Mesendoderm (in vitro differentiated cells): ENCODE results near the gene KLRG1. TPM values are rescaled to one million over a fixed set of nuclear protein-coding genes. Genes with fewer than 3 reads are reported as not detected.

ENCODE experiments used
- DNase-seq: peaks from one replicate; pipeline ENCODE4 v3.0.0; 2013
- H2AK5ac ChIP-seq: 2 replicates; pipeline ENCODE4 v1.6.1; 2013; ENCODE audit warnings: low read length, inconsistent platforms
- H2BK120ac ChIP-seq: 2 replicates; pipeline ENCODE4 v1.6.1; 2013; ENCODE audit warnings: low read depth, mild to moderate bottlenecking, low read length, moderate library complexity, mixed read lengths
- H2BK15ac ChIP-seq: replicated peaks from 2 replicates; pipeline ENCODE4 v1.6.1; 2013; ENCODE audit warnings: low read depth, mild to moderate bottlenecking, moderate library complexity
- H2BK5ac ChIP-seq: 2 replicates; pipeline ENCODE4 v1.6.1; 2013; ENCODE audit warnings: low read length, inconsistent platforms
- H3K18ac ChIP-seq: 2 replicates; pipeline ENCODE4 v1.6.1; 2013; ENCODE audit warnings: mild to moderate bottlenecking, low read length, mixed read lengths
- H3K23ac ChIP-seq: one replicate; pipeline ENCODE4 v1.6.1; 2013; ENCODE audit warnings: low read length
- H3K27ac ChIP-seq: 2 replicates; pipeline ENCODE4 v1.5.1; 2013; ENCODE audit warnings: low read depth, mild to moderate bottlenecking, inconsistent platforms, low read length, moderate library complexity
- H3K27me3 ChIP-seq: 2 replicates; pipeline ENCODE4 v1.6.1; 2013; ENCODE audit warnings: low read length, control low read depth, mild to moderate bottlenecking, inconsistent platforms; ENCODE audit not compliant: insufficient read depth, poor library complexity
- H3K36me3 ChIP-seq: 2 replicates; pipeline ENCODE4 v1.6.1; 2013; ENCODE audit warnings: low read length, inconsistent platforms; ENCODE audit not compliant: control insufficient read depth, insufficient read depth
- H3K4ac ChIP-seq: one replicate; pipeline ENCODE4 v1.6.1; 2013; ENCODE audit warnings: low read depth, mild to moderate bottlenecking, low read length, moderate library complexity
- H3K4me1 ChIP-seq: 2 replicates; pipeline ENCODE4 v1.6.1; 2013; ENCODE audit warnings: low read depth, low read length, inconsistent platforms; ENCODE audit not compliant: control insufficient read depth
- H3K4me2 ChIP-seq: 2 replicates; pipeline ENCODE4 v1.6.1; 2013; ENCODE audit warnings: low read length
- H3K4me3 ChIP-seq: 2 replicates; pipeline ENCODE4 v1.5.1; 2013; ENCODE audit warnings: mild to moderate bottlenecking, low read length
- H3K56ac ChIP-seq: one replicate; pipeline ENCODE4 v1.6.1; 2013; ENCODE audit warnings: low read length
- H3K79me1 ChIP-seq: 2 replicates; pipeline ENCODE4 v1.6.1; 2013; ENCODE audit warnings: low read length, inconsistent platforms
- H3K79me2 ChIP-seq: 2 replicates; pipeline ENCODE4 v1.6.1; 2013; ENCODE audit warnings: mild to moderate bottlenecking, low read length; ENCODE audit not compliant: control insufficient read depth, insufficient read depth
- H3K9ac ChIP-seq: 2 replicates; pipeline ENCODE4 v1.6.1; 2013; ENCODE audit warnings: low read length, inconsistent platforms
- H4K5ac ChIP-seq: one replicate; pipeline ENCODE4 v1.6.1; 2013; ENCODE audit warnings: low read length
- H4K8ac ChIP-seq: one replicate; pipeline ENCODE4 v1.6.1; 2013; ENCODE audit warnings: low read depth, mild to moderate bottlenecking, control low read depth, low read length, moderate library complexity
- WGBS: extraction: QIAGEN DNeasy Blood & Tissue Kit; methylation state at CpG from one replicate; pipeline ENCODE4 v1.1.7; 2013; ENCODE audit warnings: low lambda C conversion rate, missing lambda C conversion rate; ENCODE audit not compliant: insufficient coverage; ENCODE audit errors: extremely low coverage; 5-methylcytosine and 5-hydroxymethylcytosine counted together
- polyA plus RNA-seq, 2 experiments: library from polyadenylated mRNA; stranded (reverse); fragments of 200-250 nt; gene quantifications; one replicate each; pipeline ENCODE4 v1.2.3, GENCODE V29; 2013

Gene KLRG1
- 4.5 TPM for polyA plus RNA-seq (2013, experiment 1 of 2)
- 4.6 TPM for polyA plus RNA-seq (2013, experiment 2 of 2)

DNA sequence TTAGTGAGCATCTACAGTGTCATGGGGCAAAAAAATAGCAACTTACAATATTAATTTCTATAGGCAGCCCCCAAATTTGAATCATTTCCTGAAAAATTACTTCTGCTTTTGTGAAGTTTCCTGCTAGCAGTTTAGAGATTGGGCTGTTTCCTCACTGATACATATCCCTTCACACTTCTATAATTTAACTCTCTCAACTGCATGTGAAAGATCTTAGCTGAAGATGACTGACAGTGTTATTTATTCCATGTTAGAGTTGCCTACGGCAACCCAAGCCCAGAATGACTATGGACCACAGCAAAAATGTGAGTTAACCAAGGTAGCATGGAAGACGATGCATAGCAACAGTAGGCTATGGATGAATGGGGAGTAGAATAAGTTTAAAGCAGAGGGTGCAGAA lies at the start of gene KLRG1:
TSS of gene KLRG1 (plus strand) at position 134 of the 400 bp plus-strand sequence. CDS start at position 224, 90 bp downstream.
- DNase-seq: no peak

GRCh38 chr12:8941691-8942478 lies 47.5 kb upstream of the KLRG1 start:
- H2BK5ac ChIP-seq: no peak overlapping the region
- no peaks in the 10 kb centered on the region for H3K4me1 ChIP-seq
- no peak overlapping the region for H2BK120ac ChIP-seq
- H3K4me3 ChIP-seq: no peak overlapping the region
- no peak overlapping the region for H3K4ac ChIP-seq
- no peak overlapping the region for H3K4me2 ChIP-seq
- H3K23ac ChIP-seq: no peak overlapping the region
- H4K5ac ChIP-seq: no peak overlapping the region
- no peaks in the 10 kb centered on the region for H3K27me3 ChIP-seq
- no peak overlapping the region for H4K8ac ChIP-seq
- no peak overlapping the region for H2AK5ac ChIP-seq
- H2BK15ac ChIP-seq: no peak overlapping the region
- H3K27ac ChIP-seq: no peak overlapping the region
- H3K79me1 ChIP-seq: peaks cover 4% of the 10 kb centered on the region
- H3K18ac ChIP-seq: no peak overlapping the region
- WGBS: no CpG with 5 or more reads among the region's 5 CpGs
- H3K79me2 ChIP-seq: peaks cover 6% of the 10 kb centered on the region
- peaks cover 10% of the 10 kb centered on the region for H3K36me3 ChIP-seq
- no peak overlapping the region for H3K9ac ChIP-seq
- no peak for DNase-seq
- H3K56ac ChIP-seq: no peak overlapping the region

More for the DNA sequence above, at the start of gene KLRG1:
- WGBS: no CpG with 5 or more reads among the region's 2 CpGs
- Histone ChIP-seq H3K79me1 (no peaks in the 10 kb centered on the region), H3K4me1 (peaks cover 2% of the 10 kb centered on the region), H2BK5ac (no peak within 1 kb of the TSS), H3K4me3 (no peak within 1 kb of the TSS), H2AK5ac (no peak within 1 kb of the TSS), H4K8ac (no peak within 1 kb of the TSS), H3K4ac (no peak within 1 kb of the TSS), H3K23ac (no peak within 1 kb of the TSS), H2BK120ac (no peak within 1 kb of the TSS), H3K27me3 (no peaks in the 10 kb centered on the region), H3K4me2 (no peak within 1 kb of the TSS), H2BK15ac (no peak within 1 kb of the TSS), H3K56ac (no peak within 1 kb of the TSS), H3K9ac (no peak within 1 kb of the TSS), H3K27ac (no peak within 1 kb of the TSS), H3K36me3 (no peaks in the 10 kb centered on the region), H3K18ac (no peak within 1 kb of the TSS), H4K5ac (no peak within 1 kb of the TSS), H3K79me2 (no peaks in the 10 kb centered on the region)

DNA sequence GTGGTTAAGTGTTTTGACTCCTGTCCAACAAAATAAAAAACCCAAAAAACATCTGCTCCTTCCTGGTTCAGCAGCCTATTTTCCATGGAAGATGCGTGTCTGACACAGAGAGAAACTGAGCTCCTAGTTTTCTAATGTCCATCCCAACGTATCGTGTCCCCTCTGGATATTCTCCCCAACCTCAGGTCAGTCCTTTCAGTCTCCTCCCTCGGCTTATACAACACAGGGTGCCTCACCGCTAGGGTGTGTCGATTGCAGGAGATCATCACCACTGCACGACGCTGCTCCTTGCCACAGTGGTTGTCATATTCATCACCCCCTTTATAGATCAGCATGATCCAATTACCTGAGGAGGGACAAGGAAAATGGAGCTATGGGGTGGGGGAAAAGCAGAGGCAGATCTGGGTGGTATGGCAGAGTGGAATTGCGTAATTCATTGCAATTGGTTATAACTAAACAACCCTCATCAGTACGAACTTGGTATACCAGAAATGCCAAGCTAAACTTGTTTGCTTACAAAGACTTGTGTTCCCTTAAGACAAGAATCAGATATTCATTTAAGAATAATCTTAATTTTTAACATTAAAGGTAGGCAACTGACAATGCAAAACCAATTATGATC lies 45.7 kb upstream of the KLRG1 start:
- Histone ChIP-seq H2AK5ac (no peak overlapping the region), H3K27ac (no peak overlapping the region), H3K4me1 (no peaks in the 10 kb centered on the region), H3K36me3 (peaks cover 10% of the 10 kb centered on the region), H4K5ac (no peak overlapping the region), H3K18ac (no peak overlapping the region), H3K4me3 (no peak overlapping the region), H2BK15ac (no peak overlapping the region), H3K9ac (no peak overlapping the region), H3K27me3 (no peaks in the 10 kb centered on the region), H3K56ac (no peak overlapping the region), H3K23ac (no peak overlapping the region), H2BK120ac (no peak overlapping the region), H4K8ac (no peak overlapping the region), H3K79me1 (peaks cover 6% of the 10 kb centered on the region), H3K79me2 (peaks cover 21% of the 10 kb centered on the region), H3K4ac (no peak overlapping the region), H3K4me2 (no peak overlapping the region), H2BK5ac (no peak overlapping the region)
- no CpG with 5 or more reads among the region's 10 CpGs for WGBS
- DNase-seq: no peak

DNA sequence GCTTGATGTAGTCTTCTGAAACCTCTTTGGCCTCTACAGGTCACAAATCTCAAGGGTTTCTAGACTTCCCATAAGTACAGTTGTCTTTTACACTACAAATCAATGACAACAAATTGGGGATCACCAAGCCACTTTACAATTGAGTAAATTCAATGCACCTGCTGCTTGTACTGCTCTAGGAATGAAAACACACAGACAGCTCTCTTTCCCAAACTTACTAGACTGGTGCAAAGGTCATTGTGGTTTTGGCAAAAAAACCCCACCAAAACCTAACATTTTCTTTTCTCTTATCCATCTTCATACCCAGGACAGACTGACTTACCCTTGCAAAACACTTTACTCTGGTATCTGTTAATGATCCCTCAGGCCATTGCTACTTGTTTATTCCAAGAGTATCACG lies 42.6 kb upstream of the KLRG1 start:
- Histone ChIP-seq H3K4me1 (no peaks in the 10 kb centered on the region), H3K56ac (no peak overlapping the region), H3K36me3 (peaks cover 7% of the 10 kb centered on the region), H3K27me3 (no peaks in the 10 kb centered on the region), H3K9ac (no peak overlapping the region), H2AK5ac (no peak overlapping the region), H2BK120ac (no peak overlapping the region), H3K4me2 (no peak overlapping the region), H3K23ac (no peak overlapping the region), H2BK15ac (no peak overlapping the region), H2BK5ac (no peak overlapping the region), H3K18ac (no peak overlapping the region), H3K27ac (no peak overlapping the region), H4K5ac (no peak overlapping the region), H3K4me3 (no peak overlapping the region), H3K79me1 (peaks cover 9% of the 10 kb centered on the region), H3K79me2 (peaks cover 26% of the 10 kb centered on the region), H3K4ac (no peak overlapping the region), H4K8ac (no peak overlapping the region)
- DNase-seq: no peak
- no CpG with 5 or more reads among the region's 1 CpG for WGBS

GRCh38 chr12:8947737-8948136 lies 41.6 kb upstream of the KLRG1 start:
- no peak overlapping the region for H4K5ac ChIP-seq
- no peak overlapping the region for H3K18ac ChIP-seq
- H4K8ac ChIP-seq: no peak overlapping the region
- H3K27ac ChIP-seq: no peak overlapping the region
- H3K36me3 ChIP-seq: peaks cover 7% of the 10 kb centered on the region
- peaks cover 26% of the 10 kb centered on the region for H3K79me2 ChIP-seq
- no peak overlapping the region for H3K23ac ChIP-seq
- no peak overlapping the region for H2BK120ac ChIP-seq
- H3K4me3 ChIP-seq: no peak overlapping the region
- H3K4me1 ChIP-seq: no peaks in the 10 kb centered on the region
- H3K4ac ChIP-seq: no peak overlapping the region
- no peak overlapping the region for H3K9ac ChIP-seq
- H3K79me1 ChIP-seq: peaks cover 9% of the 10 kb centered on the region
- no peak overlapping the region for H2BK15ac ChIP-seq
- DNase-seq: no peak
- no peak overlapping the region for H3K56ac ChIP-seq
- H3K4me2 ChIP-seq: no peak overlapping the region
- H3K27me3 ChIP-seq: no peaks in the 10 kb centered on the region
- no peak overlapping the region for H2AK5ac ChIP-seq
- no peak overlapping the region for H2BK5ac ChIP-seq
